ENCODE results near the gene RAPGEF1.

Gene RAPGEF1

DNA sequence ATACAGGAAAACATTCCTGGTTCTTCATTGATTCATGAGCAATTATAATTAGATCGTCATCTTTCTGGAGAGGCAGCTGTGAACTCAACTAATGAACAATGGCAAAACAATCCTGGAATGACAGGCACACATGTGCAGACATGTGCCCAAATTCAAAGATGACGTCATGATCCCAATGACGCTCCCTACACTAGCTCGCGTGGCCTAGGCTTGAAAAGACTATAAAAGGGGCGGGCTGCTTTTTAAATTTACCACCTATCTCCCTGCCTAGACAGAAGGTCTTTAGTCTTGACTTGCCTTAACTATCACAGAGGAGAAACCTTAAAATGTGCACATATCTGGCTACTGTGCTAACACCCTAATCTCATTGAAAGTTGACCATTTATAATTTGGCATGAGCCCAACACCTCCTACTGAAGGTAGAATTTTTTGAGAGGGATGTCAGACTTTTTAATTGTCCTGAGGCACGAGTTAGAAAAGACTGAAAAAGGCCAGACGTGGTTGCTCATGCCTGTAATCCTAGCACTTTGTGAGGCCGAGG is 106.3 kb downstream of the RAPGEF1 start:
- TF ChIP-seq, protein P1, sequence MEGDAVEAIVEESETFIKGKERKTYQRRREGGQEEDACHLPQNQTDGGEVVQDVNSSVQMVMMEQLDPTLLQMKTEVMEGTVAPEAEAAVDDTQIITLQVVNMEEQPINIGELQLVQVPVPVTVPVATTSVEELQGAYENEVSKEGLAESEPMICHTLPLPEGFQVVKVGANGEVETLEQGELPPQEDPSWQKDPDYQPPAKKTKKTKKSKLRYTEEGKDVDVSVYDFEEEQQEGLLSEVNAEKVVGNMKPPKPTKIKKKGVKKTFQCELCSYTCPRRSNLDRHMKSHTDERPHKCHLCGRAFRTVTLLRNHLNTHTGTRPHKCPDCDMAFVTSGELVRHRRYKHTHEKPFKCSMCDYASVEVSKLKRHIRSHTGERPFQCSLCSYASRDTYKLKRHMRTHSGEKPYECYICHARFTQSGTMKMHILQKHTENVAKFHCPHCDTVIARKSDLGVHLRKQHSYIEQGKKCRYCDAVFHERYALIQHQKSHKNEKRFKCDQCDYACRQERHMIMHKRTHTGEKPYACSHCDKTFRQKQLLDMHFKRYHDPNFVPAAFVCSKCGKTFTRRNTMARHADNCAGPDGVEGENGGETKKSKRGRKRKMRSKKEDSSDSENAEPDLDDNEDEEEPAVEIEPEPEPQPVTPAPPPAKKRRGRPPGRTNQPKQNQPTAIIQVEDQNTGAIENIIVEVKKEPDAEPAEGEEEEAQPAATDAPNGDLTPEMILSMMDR (conservative IDR thresholded peaks at IDR 0.05; ENCODE audit: control insufficient read depth, insufficient read depth, low read depth, low read length) = no peak
- DNase-seq (ENCODE audit: low read depth) = no peak
- no peak overlapping the region for H3K4me3 ChIP-seq (ENCODE audit: control insufficient read depth, low read depth, low read length)

DNA sequence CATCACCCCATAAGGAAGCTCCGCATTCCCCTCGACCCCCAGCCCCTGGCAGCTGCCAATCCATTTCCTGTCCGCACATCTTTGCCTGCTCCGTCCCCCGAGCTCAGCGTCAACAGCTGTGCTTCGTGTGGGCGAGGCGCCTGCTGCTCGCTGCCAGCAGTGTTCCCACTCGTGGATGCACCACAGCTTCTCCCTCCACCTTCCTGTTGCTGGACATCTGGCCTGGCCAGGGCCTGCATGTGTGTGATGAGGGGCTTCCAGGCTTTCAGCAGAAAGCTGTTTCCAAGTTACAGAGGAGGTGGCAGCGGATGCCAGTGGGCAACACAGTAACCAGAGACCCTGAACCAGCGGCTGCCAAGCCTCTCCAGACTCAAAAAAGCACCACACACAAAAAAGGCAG is 108.6 kb downstream of the RAPGEF1 start:
- DNase-seq (ENCODE audit: low read depth) = no peak

GRCh38 chr9:131630205-131630831 is 109.6 kb downstream of the RAPGEF1 start:
- TF ChIP-seq, protein P1 (conservative IDR thresholded peaks at IDR 0.05; ENCODE audit: control insufficient read depth, insufficient read depth, low read depth, low read length) = no peak
- no peak overlapping the region for H3K4me3 ChIP-seq (ENCODE audit: control insufficient read depth, low read depth, low read length)
- DNase-seq (ENCODE audit: low read depth) = no peak

More for the DNA sequence above, 108.6 kb downstream of the RAPGEF1 start:
- TF ChIP-seq, protein P1 (conservative IDR thresholded peaks at IDR 0.05; ENCODE audit: control insufficient read depth, insufficient read depth, low read depth, low read length) = no peak
- H3K4me3 ChIP-seq (ENCODE audit: control insufficient read depth, low read depth, low read length) = no peak overlapping the region

- no peak overlapping the region for H3K4me3 ChIP-seq (ENCODE audit: control insufficient read depth, low read depth, low read length)
- TF ChIP-seq, protein P1 (conservative IDR thresholded peaks at IDR 0.05; ENCODE audit: control insufficient read depth, insufficient read depth, low read depth, low read length) = no peak
- DNase-seq (ENCODE audit: low read depth) = no peak
These were observed 110.1 kb downstream of the RAPGEF1 start for GRCh38 chr9:131629825-131630204.

DNA sequence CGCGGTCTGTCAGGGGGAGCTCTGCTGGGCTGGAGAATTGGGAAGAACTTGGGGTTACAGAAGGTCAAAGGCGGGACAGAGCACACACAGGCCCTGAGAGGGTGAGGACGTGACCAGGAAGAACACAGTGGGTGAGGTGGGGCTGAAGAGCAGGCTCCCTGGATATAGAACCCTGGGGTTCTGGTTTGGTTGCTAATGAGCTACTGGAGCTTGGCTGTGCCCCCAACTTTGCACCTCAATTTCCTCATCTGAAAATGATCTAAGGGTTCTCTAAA is 110.7 kb downstream of the RAPGEF1 start:
- no peak for DNase-seq (ENCODE audit: low read depth)
- TF ChIP-seq, protein P1 (conservative IDR thresholded peaks at IDR 0.05; ENCODE audit: control insufficient read depth, insufficient read depth, low read depth, low read length) = no peak
- no peak overlapping the region for H3K4me3 ChIP-seq (ENCODE audit: control insufficient read depth, low read depth, low read length)

DNA sequence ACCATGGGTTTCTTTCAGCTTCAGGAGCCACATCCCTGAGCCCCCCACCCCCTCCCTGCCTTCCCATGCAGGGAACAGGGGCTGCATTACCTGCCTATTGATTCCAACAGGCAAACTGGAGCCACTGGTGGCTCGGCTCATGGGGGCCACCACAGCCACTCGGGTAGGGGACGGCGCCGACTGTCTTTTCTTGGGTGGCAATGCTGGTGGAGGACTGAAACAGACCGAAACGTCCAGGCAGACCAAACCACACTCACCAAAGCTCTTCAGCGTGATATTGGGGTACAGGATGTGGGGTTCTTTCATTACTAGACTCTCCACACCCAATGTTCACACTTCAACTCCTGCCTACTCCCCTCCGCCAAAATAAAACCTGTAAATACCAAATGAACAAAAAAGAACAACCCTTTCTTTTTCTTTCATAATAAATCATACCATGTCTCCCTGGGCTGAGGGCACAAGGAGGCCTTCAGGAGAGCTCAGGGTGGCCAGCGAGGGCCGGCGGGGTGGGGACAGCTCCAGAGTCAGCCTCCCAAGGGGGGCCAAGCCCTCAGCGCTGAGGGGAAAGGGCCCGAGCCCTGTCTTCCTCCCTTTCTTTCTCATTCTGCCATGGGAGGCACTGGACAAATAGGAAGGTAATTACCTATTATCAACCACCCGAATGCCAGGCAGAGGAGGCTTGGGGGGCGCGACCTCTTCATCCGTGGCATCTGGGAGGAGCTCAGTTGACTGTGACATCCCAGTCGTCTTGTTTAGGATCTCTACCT is 111.2 kb downstream of the RAPGEF1 start:
- TF ChIP-seq, protein P1 (conservative IDR thresholded peaks at IDR 0.05; ENCODE audit: control insufficient read depth, insufficient read depth, low read depth, low read length) = no peak
- H3K4me3 ChIP-seq (ENCODE audit: control insufficient read depth, low read depth, low read length) = no peak overlapping the region
- no peak for DNase-seq (ENCODE audit: low read depth)
